ENCODE measurements around the gene TARBP2.

TARBP2 gene

DNA sequence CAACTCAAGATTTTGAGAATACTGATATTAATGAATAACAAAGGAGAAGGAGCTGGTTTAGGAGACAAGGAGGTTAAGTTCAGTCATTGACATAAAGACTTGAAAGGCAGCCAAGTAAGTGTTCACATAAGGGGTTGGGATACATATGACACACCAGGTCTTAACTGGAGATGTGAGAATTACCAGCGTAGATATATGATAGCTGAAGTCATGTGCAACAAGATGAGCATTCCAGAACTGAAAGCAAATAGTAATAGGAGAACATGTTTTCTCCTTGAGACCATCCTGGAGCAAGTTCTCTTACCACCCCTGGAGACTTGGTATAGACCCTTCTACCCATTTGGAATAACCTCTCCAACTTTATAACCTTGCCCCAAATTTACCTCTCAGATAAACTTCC, 49.5 kb downstream of the TARBP2 start:
- H3K4me3 ChIP-seq (replicated peaks in 1 of 2; ENCODE audit: low read depth in 2 of 2, low read length in 2 of 2) = no peak overlapping the region
- TF ChIP-seq, protein P1, sequence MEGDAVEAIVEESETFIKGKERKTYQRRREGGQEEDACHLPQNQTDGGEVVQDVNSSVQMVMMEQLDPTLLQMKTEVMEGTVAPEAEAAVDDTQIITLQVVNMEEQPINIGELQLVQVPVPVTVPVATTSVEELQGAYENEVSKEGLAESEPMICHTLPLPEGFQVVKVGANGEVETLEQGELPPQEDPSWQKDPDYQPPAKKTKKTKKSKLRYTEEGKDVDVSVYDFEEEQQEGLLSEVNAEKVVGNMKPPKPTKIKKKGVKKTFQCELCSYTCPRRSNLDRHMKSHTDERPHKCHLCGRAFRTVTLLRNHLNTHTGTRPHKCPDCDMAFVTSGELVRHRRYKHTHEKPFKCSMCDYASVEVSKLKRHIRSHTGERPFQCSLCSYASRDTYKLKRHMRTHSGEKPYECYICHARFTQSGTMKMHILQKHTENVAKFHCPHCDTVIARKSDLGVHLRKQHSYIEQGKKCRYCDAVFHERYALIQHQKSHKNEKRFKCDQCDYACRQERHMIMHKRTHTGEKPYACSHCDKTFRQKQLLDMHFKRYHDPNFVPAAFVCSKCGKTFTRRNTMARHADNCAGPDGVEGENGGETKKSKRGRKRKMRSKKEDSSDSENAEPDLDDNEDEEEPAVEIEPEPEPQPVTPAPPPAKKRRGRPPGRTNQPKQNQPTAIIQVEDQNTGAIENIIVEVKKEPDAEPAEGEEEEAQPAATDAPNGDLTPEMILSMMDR (IDR thresholded peaks at IDR 0.05; ENCODE audit: low read depth, low read length) = no peak
- DNase-seq (ENCODE audit: low read depth in 2 of 2) = peak; percentile 49 to 64

DNA sequence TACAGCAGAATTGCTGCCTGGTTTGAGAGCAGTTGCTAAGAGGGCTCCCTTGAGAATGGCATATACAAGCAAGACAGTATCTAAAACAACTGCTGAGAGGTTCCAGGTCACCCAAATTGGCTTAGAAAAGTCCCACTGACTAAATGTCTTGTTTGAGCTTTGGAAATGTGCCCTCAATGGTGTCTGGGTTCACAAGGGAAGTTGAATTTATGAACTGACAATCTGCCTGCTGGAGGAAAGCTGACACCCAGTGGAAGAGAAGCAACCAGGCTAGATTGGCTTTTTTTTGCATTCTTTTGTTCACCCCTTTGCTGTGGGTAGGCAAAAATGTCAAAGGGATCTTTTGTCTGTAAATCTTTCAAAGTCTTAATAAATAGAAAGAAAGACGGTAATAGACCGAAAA, 50.8 kb downstream of the TARBP2 start:
- H3K4me3 ChIP-seq (replicated peaks in 1 of 2; ENCODE audit: low read depth in 2 of 2, low read length in 2 of 2) = no peak overlapping the region
- TF ChIP-seq, protein P1 (IDR thresholded peaks at IDR 0.05; ENCODE audit: low read depth, low read length) = no peak
- DNase-seq (ENCODE audit: low read depth in 2 of 2) = peak in 1 of 2 donors; percentile 34

DNA sequence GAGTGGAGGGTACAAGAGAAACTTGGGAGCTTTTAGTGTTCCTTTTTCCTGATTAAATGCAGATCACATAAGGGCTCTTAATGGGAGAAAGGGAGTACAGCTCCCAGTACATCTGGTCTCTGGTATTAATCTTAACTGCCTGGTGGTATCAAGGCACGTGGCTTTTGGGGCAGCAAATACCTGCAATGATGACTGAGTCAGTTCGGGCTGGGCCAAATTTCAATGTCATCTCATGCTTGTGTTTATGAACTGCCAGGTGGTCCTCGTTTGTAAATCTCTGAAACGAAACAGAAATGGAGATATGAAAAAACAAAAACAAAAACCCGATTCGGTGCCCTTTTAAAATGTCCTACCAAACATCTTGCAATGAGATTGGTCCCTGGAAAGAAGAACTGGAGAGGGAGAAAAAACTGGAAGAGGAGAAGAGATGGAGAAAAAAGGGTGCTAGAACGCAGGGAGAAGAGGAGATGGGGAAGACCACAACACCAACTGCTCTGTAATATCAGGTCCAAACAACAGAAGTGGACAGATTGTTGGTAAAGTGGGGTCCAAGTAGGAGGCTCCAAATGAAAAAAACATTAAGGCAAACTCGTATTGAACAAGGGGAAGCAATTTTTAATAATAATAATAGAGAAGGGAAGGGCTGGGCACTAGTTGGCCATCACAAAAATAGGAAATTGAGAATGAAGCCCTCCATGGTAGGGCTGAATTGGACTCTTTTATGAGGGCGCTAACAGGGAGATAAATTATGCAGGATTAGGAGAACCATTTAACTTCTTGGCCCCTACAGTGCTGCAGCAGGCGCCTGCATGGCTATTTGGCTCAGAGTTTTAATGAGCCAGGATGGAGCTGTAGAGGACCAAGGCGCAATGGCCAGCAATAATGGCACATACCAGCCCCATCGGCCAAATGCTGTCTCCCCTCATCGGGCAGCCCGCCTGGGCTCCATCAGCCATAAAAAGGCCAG, 51.6 kb downstream of the TARBP2 start:
- TF ChIP-seq, protein P1 (IDR thresholded peaks at IDR 0.05; ENCODE audit: low read depth, low read length) = no peak

More for the DNA sequence above, 51.6 kb downstream of the TARBP2 start:
- no peak for DNase-seq (ENCODE audit: low read depth in 2 of 2)
- no peak overlapping the region for H3K4me3 ChIP-seq (replicated peaks in 1 of 2; ENCODE audit: low read depth in 2 of 2, low read length in 2 of 2)

All from cardiac fibroblast (primary cell).